K562 (cell line): ENCODE measurements around the gene DCUN1D2. TPM values are rescaled to one million over a fixed set of nuclear protein-coding genes. Genes with fewer than 3 reads are reported as not detected.

Experiments used
- ATAC-seq: fragments of 200-7000 bp; cut with Tn5 transposase; 3 replicates; pipeline ENCODE4 v1.9.1; 2020; ENCODE audit warnings: moderate library complexity
- BruUV-seq: library from RNA; stranded (reverse); fragments of 400-500 nt; replicated peaks from 2 replicates; lab custom pipeline; 2021; lab: Mats Ljungman, UMichigan
- CTCF ChIA-PET: fragments of 300-600 bp; formaldehyde crosslinking; extraction: SDS; loops from one replicate; lab custom pipeline; 2021; ENCODE audit warnings: low intra/inter-chr PET ratio; lab: Yijun Ruan, JAX
- POLR2A ChIA-PET: fragments of 300-600, 350-650 bp; sonication (Branson Sonifier 250); formaldehyde crosslinking; extraction: SDS; loops from one replicate; lab custom pipeline; 2021; ENCODE audit warnings: antibody characterized with exemption, inconsistent platforms; lab: Yijun Ruan, JAX
- DNase-seq, 4 experiments: peaks; one replicate each; pipeline versions ENCODE4 v3.0.0 to v3.0.0-alpha.2; 2011 to 2018; ENCODE audit warnings: low spot score in 3 of 4, mixed read lengths in 3 of 4; ENCODE audit errors: extremely low read depth in 1 of 4
- FAIRE-seq: peaks from 2 replicates; lab custom pipeline; 2011; peaks lifted over from hg19 to GRCh38; lab: Jason Lieb, UNC
- H2AFZ ChIP-seq: 2 replicates; pipeline ENCODE4 v1.6.0; 2011; ENCODE audit warnings: low read depth, low read length, control low read depth, inconsistent platforms
- H3K27ac ChIP-seq: fragments of 200-600 bp; 3 replicates; pipeline ENCODE4 v1.8.0; 2011; ENCODE audit warnings: low read depth, mild to moderate bottlenecking, control low read depth, inconsistent platforms, low read length, moderate library complexity, mixed read lengths; ENCODE audit errors: extremely low read depth
- H3K27me3 ChIP-seq, 2 experiments: fragments of 300-600 bp in 1 of 2; 2 replicates in 1 of 2; 3 replicates in 1 of 2; pipeline versions ENCODE4 v1.6.0 to v1.8.0; 2011; ENCODE audit warnings: inconsistent platforms in 2 of 2, low read length in 2 of 2, mild to moderate bottlenecking in 1 of 2, mixed read lengths in 1 of 2, moderate library complexity in 1 of 2; ENCODE audit not compliant: control insufficient read depth in 2 of 2, insufficient read depth in 2 of 2
- H3K36me3 ChIP-seq: fragments of 300-600 bp; 3 replicates; pipeline ENCODE4 v1.8.0; 2011; ENCODE audit warnings: mild to moderate bottlenecking, low read length, inconsistent platforms; ENCODE audit not compliant: control insufficient read depth, insufficient read depth
- H3K4me1 ChIP-seq, 2 experiments: fragments of 200-600 bp in 1 of 2; replicated peaks in 1 of 2; 2 replicates in 1 of 2; 3 replicates in 1 of 2; pipeline versions ENCODE4 v1.5.1 to v1.8.0; 2011; ENCODE audit warnings: inconsistent platforms in 2 of 2, low read length in 2 of 2, mild to moderate bottlenecking in 1 of 2, mixed read lengths in 1 of 2, moderate library complexity in 1 of 2; ENCODE audit not compliant: control insufficient read depth in 2 of 2, insufficient read depth in 2 of 2
- H3K4me2 ChIP-seq: 2 replicates; pipeline ENCODE4 v1.6.1; 2011; ENCODE audit warnings: low read length, control low read depth, inconsistent platforms, mixed read lengths; ENCODE audit not compliant: insufficient read depth
- H3K4me3 ChIP-seq: fragments of 200-600 bp; sonication (generic), shearing (Covaris generic); 2 replicates; pipeline ENCODE4 v1.5.1; 2016; ENCODE audit warnings: control low read depth, inconsistent platforms
- H3K79me2 ChIP-seq: fragments of 200-600 bp; 3 replicates; pipeline ENCODE4 v1.8.0; 2011; ENCODE audit warnings: low read length, inconsistent platforms; ENCODE audit not compliant: control insufficient read depth, insufficient read depth
- H3K9ac ChIP-seq, 2 experiments: 2 replicates each; pipeline versions ENCODE4 v1.6.0 to v1.6.1; 2011; ENCODE audit warnings: low read depth in 2 of 2, low read length in 2 of 2, control low read depth in 1 of 2, inconsistent platforms in 1 of 2, mild to moderate bottlenecking in 1 of 2, mixed read lengths in 1 of 2; ENCODE audit not compliant: insufficient read depth in 1 of 2
- H3K9me1 ChIP-seq: one replicate; pipeline ENCODE4 v1.6.0; 2011; ENCODE audit warnings: inconsistent platforms, mild to moderate bottlenecking, low read length, moderate library complexity; ENCODE audit not compliant: control insufficient read depth, insufficient read depth
- H3K9me3 ChIP-seq: replicated peaks from 2 replicates; pipeline ENCODE4 v1.5.1; 2011; ENCODE audit warnings: low read depth, low read length, inconsistent platforms; ENCODE audit not compliant: control insufficient read depth, insufficient read depth
- H4K20me1 ChIP-seq: replicated peaks from 2 replicates; pipeline ENCODE4 v1.6.1; 2011; ENCODE audit warnings: low read length, inconsistent platforms, mixed read lengths; ENCODE audit not compliant: control insufficient read depth, insufficient read depth
- ARID2 ChIP-seq: fragments of 450-650 bp; IDR thresholded peaks from 2 replicates; pipeline ENCODE4 v1.6.1; 2017; ENCODE audit warnings: antibody characterized with exemption, mild to moderate bottlenecking
- ERF ChIP-seq: fragments of 450-650 bp; formaldehyde crosslinking; IDR thresholded peaks from 2 replicates; pipeline ENCODE4 v1.4.0; 2020; ENCODE audit warnings: mild to moderate bottlenecking, mixed read lengths
- MAZ ChIP-seq, 2 experiments: fragments of 450-650 bp in 1 of 2; sonication (generic) in 1 of 2; formaldehyde crosslinking; IDR thresholded peaks in 1 of 2; conservative IDR thresholded peaks in 1 of 2; 2 replicates each; pipeline versions ENCODE4 v1.4.0 to v1.5.0; 2020; ENCODE audit warnings: mild to moderate bottlenecking in 1 of 2, missing genetic modification reagents in 1 of 2
- NR2C1 ChIP-seq, 2 experiments: fragments of 450-650 bp; IDR thresholded peaks; 2 replicates each; pipeline ENCODE4 v1.6.1; 2017; ENCODE audit warnings: mild to moderate bottlenecking in 2 of 2, antibody characterized with exemption in 1 of 2, inconsistent platforms in 1 of 2, missing compliant biosample characterization in 1 of 2, missing genetic modification characterization in 1 of 2
- POLR2AphosphoS5 ChIP-seq: IDR thresholded peaks from 2 replicates; pipeline ENCODE4 v1.6.1; 2011; ENCODE audit warnings: mild to moderate bottlenecking, low read depth, low read length, moderate library complexity; ENCODE audit not compliant: control insufficient read depth, insufficient read depth
- RAD51 ChIP-seq: fragments of 450-650 bp; IDR thresholded peaks from 2 replicates; pipeline ENCODE4 v1.7.1; 2016; ENCODE audit warnings: low read depth, mild to moderate bottlenecking, borderline replicate concordance
- TFE3 ChIP-seq: fragments of 450-650 bp; formaldehyde crosslinking; IDR thresholded peaks from 2 replicates; pipeline ENCODE4 v1.4.0; 2020; ENCODE audit warnings: mild to moderate bottlenecking, mixed read lengths
- USF1 ChIP-seq: sonication (generic); formaldehyde crosslinking; IDR thresholded peaks from 2 replicates; pipeline ENCODE4 v1.9.0; 2022; ENCODE audit warnings: mild to moderate bottlenecking, missing genetic modification reagents
- USF2 ChIP-seq: sonication (generic); formaldehyde crosslinking; IDR thresholded peaks from 2 replicates; pipeline ENCODE4 v1.5.0; 2020; ENCODE audit warnings: missing genetic modification reagents
- ZNF121 ChIP-seq: sonication (generic); formaldehyde crosslinking; conservative IDR thresholded peaks from 2 replicates; pipeline ENCODE4 v1.8.0; 2022; ENCODE audit warnings: missing genetic modification reagents
- ZNF583 ChIP-seq: fragments of 250-450 bp; sonication (Bioruptor Pico); IDR thresholded peaks from 2 replicates; pipeline ENCODE4 v1.4.0; 2020
- ZNF592 ChIP-seq: fragments of 450-650 bp; IDR thresholded peaks from 2 replicates; pipeline ENCODE4 v1.6.1; 2017; ENCODE audit warnings: antibody characterized with exemption, mild to moderate bottlenecking
- WGBS: fragments of 100-300 bp; shearing (Covaris generic); methylation state at CpG from one replicate; pipeline ENCODE4 v1.1.6; 2016; ENCODE audit warnings: low coverage, mixed read lengths; ENCODE audit not compliant: insufficient coverage; ENCODE audit errors: missing lambda C conversion rate; 5-methylcytosine and 5-hydroxymethylcytosine counted together
- in situ Hi-C: fragments of 300-500 bp; cut with MboI; formaldehyde crosslinking; loops from 4 replicates; pipeline ENCODE4 v1.15.0; 2018; ENCODE audit warnings: inconsistent platforms, mixed read lengths
- intact Hi-C: fragments of 100-400 bp; cut with micrococcal nuclease; formaldehyde crosslinking; loops from 2 replicates; pipeline ENCODE4 v1.14.2; 2022
- polyA plus RNA-seq, 8 experiments: library from polyadenylated mRNA; depleted of rRNA in 4 of 8; stranded (reverse) in 5 of 8; unstranded in 3 of 8; fragments of >200 nt; fragmentation: Nextera tagmentation in 2 of 8; fragmentation: Illumina TruSeq in 1 of 8; extraction: Ambion mirVana in 2 of 8; extraction: Trizol in 1 of 8; gene quantifications; 2 replicates each; pipeline versions ENCODE4 v1.2.1 to v1.2.3, GENCODE V29; 2011 to 2014; ENCODE audit warnings: inconsistent platforms in 1 of 8, missing spikeins in 1 of 8
- total RNA-seq, 7 experiments: library from RNA; depleted of rRNA in 6 of 7; stranded (reverse); fragments of >200 nt in 6 of 7; fragmentation: Illumina TruSeq in 2 of 7; extraction: Trizol in 2 of 7; gene quantifications; 2 replicates each; pipeline versions ENCODE4 v1.2.1 to v1.2.3, GENCODE V29; 2011 to 2021; ENCODE audit warnings: low replicate concordance in 1 of 7

DCUN1D2 gene
- total and polyA plus RNA-seq, 9 of the 15 experiments (the other 6 are each of a cell fraction or from before 2014, with no cell fraction given), result 2.1 to 16.8 (median 11.1) TPM

GRCh38 chr13:113441661-113442060 lies 48.9 kb downstream of the DCUN1D2 start (continued):
- TF ChIP-seq MAZ (CRISPR knock-in tag; conservative IDR thresholded peaks at IDR 0.05 in 1 of 2, IDR thresholded peaks at IDR 0.05 in 1 of 2), result no peak
- TF ChIP-seq, all 486 proteins: peak for 0

- POLR2A ChIA-PET, result interaction anchor here (1.1 kb wide), 1 partner anchor 56 kb away, joined by 3 read pairs; no protein-coding TSS in a partner anchor
- in situ Hi-C loops, result no loop called here
- Histone ChIP-seq H3K9me1 (no peaks in the 10 kb centered on the region), H4K20me1 (no peaks in the 10 kb centered on the region), H3K27ac (no peak overlapping the region), H3K36me3 (no peaks in the 10 kb centered on the region), H3K9ac (no peak overlapping the region)
- WGBS, result 50% methylated on average over 15 of the region's 17 CpGs
- no TSS peak for BruUV-seq
- peak; percentile 47; the same call in 2 of the 3 replicates for ATAC-seq
- peak; percentile 26; the same call in 1 of the 2 replicates for TF ChIP-seq USF2 (CRISPR knock-in tag)
- TF ChIP-seq ZNF583 (CRISPR knock-in tag), result no peak
- TF ChIP-seq ERF (CRISPR knock-in tag), result no peak
- 0 out of 2 replicates have a peak, but pooled peaks have one; percentile 19 for TF ChIP-seq ZNF121
- no peak for TF ChIP-seq NR2C1 (IDR thresholded peaks at IDR 0.05)
- TF ChIP-seq NR2C1 (tag; IDR thresholded peaks at IDR 0.05), result no peak
- peak; percentile 51 for TF ChIP-seq TFE3 (CRISPR knock-in tag)
- no peak for TF ChIP-seq POLR2AphosphoS5
- no peak for TF ChIP-seq ZNF592
- 0 out of 2 replicates have a peak, but pooled peaks have one; percentile 18 for TF ChIP-seq USF1 (CRISPR knock-in tag)
- peak; percentile 34; the same call in 1 of the 2 replicates for TF ChIP-seq RAD51
- TF ChIP-seq ARID2, result no peak
- TF ChIP-seq, all 486 proteins: peak for 5
- no peaks in the 10 kb centered on the region for H3K9me3 ChIP-seq
- FAIRE-seq, result no peak
- H2AFZ ChIP-seq, result no peak overlapping the region
- H3K4me2 ChIP-seq, result no peak overlapping the region
- no peak for DNase-seq
- H3K27me3 ChIP-seq, result peaks cover 6 to 14% of the 10 kb centered on the region in 2 experiments; a peak in 3 of 5 replicates
- CTCF ChIA-PET, result no interaction called here
- H3K4me3 ChIP-seq, result no peak overlapping the region
- no peaks in the 10 kb centered on the region for H3K79me2 ChIP-seq
- intact Hi-C loops, result no loop called here
- H3K4me1 ChIP-seq, result peaks cover 0 to 4% of the 10 kb centered on the region in 2 experiments; a peak in 1 of 5 replicates
Measured at GRCh38 chr13:113437408-113438010, 53.0 kb downstream of the DCUN1D2 start.
